ENCODE data around the gene DUSP10. TPM values are rescaled to one million over a fixed set of nuclear protein-coding genes. Genes with fewer than 3 reads are reported as not detected.

DUSP10 gene
- total and polyA plus RNA-seq, 2 donors (not counting 1 experiment from before 2014, with no cell fraction given) = 22.8 to 37.7 TPM

GRCh38 chr1:221704306-221704705 lies 37.6 kb downstream of the DUSP10 start:
- Mint-ChIP-seq H3K27me3 (no peaks in the 10 kb centered on the region), H3K9me3 (ENCODE audit: insufficient read depth) (no peaks in the 10 kb centered on the region), H3K4me3 (no peak overlapping the region), H3K4me1 (peaks cover 15% of the 10 kb centered on the region), H3K27ac (no peak overlapping the region)
- Histone ChIP-seq H3K4me3 (ENCODE audit: control extremely low read depth in 1 of 5, extremely low read depth in 1 of 5, insufficient read depth in 1 of 5, low read depth in 2 of 5, low read length in 4 of 5) (no peak overlapping the region), H2AFZ (ENCODE audit: insufficient read depth, low read depth, low read length, poor library complexity, severe bottlenecking) (no peak overlapping the region), H3K79me2 (ENCODE audit: control insufficient read depth, insufficient read depth, low read length) (peaks cover 12% of the 10 kb centered on the region), H3K27ac (ENCODE audit: low read length in 2 of 2) (no peak overlapping the region), H3K4me1 (ENCODE audit: control insufficient read depth in 2 of 2, insufficient read depth in 2 of 2, low read length in 2 of 2) (peaks cover 10 to 15% of the 10 kb centered on the region in 2 donors), H3K9ac (ENCODE audit: low read length) (no peak overlapping the region), H4K20me1 (ENCODE audit: control insufficient read depth, insufficient read depth, low read length, poor library complexity, severe bottlenecking) (no peaks in the 10 kb centered on the region), H3K36me3 (replicated peaks in 1 of 2; ENCODE audit: control extremely low read depth in 1 of 2, control insufficient read depth in 1 of 2, extremely low read depth in 1 of 2, insufficient read depth in 2 of 2, low read length in 1 of 2) (peaks cover 0 to 19% of the 10 kb centered on the region in 2 experiments), H3K4me2 (replicated peaks; ENCODE audit: low read depth, low read length, poor library complexity, severe bottlenecking) (no peak overlapping the region), H3K27me3 (replicated peaks in 1 of 4; ENCODE audit: control extremely low read depth in 1 of 4, control insufficient read depth in 3 of 4, insufficient read depth in 4 of 4, low read length in 3 of 4) (no peaks in the 10 kb centered on the region), H3K9me3 (ENCODE audit: control extremely low read depth in 1 of 3, control insufficient read depth in 2 of 3, insufficient read depth in 1 of 3, low read length in 2 of 3) (no peaks in the 10 kb centered on the region)
- TF ChIP-seq EZH2 (IDR thresholded peaks at IDR 0.05; ENCODE audit: borderline replicate concordance, insufficient read depth, low read depth, low read length, poor library complexity, severe bottlenecking) = no peak
- TF ChIP-seq CTCF (IDR thresholded peaks at IDR 0.05) = no peak
- WGBS (ENCODE audit: insufficient coverage) = no CpG with 5 or more reads among the region's 1 CpG
- no peak for ATAC-seq (ENCODE audit: low read depth)
- intact Hi-C loops (cut with micrococcal nuclease) = no loop called here
- POLR2A ChIA-PET = no interaction called here
- no peak for DNase-seq
- CTCF ChIA-PET = interaction anchor here (1.1 to 1.4 kb wide), 2 partner anchors 38 to 150 kb away, joined by 3 read pairs; no protein-coding TSS in a partner anchor

- H3K9me3 Mint-ChIP-seq (ENCODE audit: insufficient read depth) = no peaks in the 10 kb centered on the region
- Histone ChIP-seq H3K36me3 (replicated peaks in 1 of 2; ENCODE audit: control extremely low read depth in 1 of 2, control insufficient read depth in 1 of 2, extremely low read depth in 1 of 2, insufficient read depth in 2 of 2, low read length in 1 of 2) (peaks cover 0 to 19% of the 10 kb centered on the region in 2 experiments), H3K79me2 (ENCODE audit: control insufficient read depth, insufficient read depth, low read length) (peaks cover under 1% of the 10 kb centered on the region), H3K27ac (ENCODE audit: low read length in 2 of 2) (no peak overlapping the region), H3K9ac (ENCODE audit: low read length) (no peak overlapping the region), H3K4me3 (ENCODE audit: control extremely low read depth in 1 of 5, extremely low read depth in 1 of 5, insufficient read depth in 1 of 5, low read depth in 2 of 5, low read length in 4 of 5) (no peak overlapping the region), H3K4me2 (replicated peaks; ENCODE audit: low read depth, low read length, poor library complexity, severe bottlenecking) (no peak overlapping the region), H3K4me1 (ENCODE audit: control insufficient read depth in 2 of 2, insufficient read depth in 2 of 2, low read length in 2 of 2) (no peaks in the 10 kb centered on the region), H2AFZ (ENCODE audit: insufficient read depth, low read depth, low read length, poor library complexity, severe bottlenecking) (no peak overlapping the region), H4K20me1 (ENCODE audit: control insufficient read depth, insufficient read depth, low read length, poor library complexity, severe bottlenecking) (no peaks in the 10 kb centered on the region), H3K27me3 (replicated peaks in 1 of 4; ENCODE audit: control extremely low read depth in 1 of 4, control insufficient read depth in 3 of 4, insufficient read depth in 4 of 4, low read length in 3 of 4) (no peaks in the 10 kb centered on the region), H3K9me3 (ENCODE audit: control extremely low read depth in 1 of 3, control insufficient read depth in 2 of 3, insufficient read depth in 1 of 3, low read length in 2 of 3) (no peaks in the 10 kb centered on the region)
- POLR2A ChIA-PET = no interaction called here
- no peaks in the 10 kb centered on the region for H3K27me3 Mint-ChIP-seq
- no peak for DNase-seq
- intact Hi-C loops (cut with micrococcal nuclease) = no loop called here
- no peak overlapping the region for H3K4me3 Mint-ChIP-seq
- WGBS (ENCODE audit: insufficient coverage) = no CpG with 5 or more reads among the region's 1 CpG
- CTCF ChIA-PET = interaction anchor here (0.7 to 1.2 kb wide), 3 partner anchors 17 to 208 kb away, joined by 3 read pairs; no protein-coding TSS in a partner anchor
- no peak overlapping the region for H3K27ac Mint-ChIP-seq
- H3K4me1 Mint-ChIP-seq = peaks cover 4% of the 10 kb centered on the region
- no peak for ATAC-seq (ENCODE audit: low read depth)
- no peak for TF ChIP-seq EZH2 (IDR thresholded peaks at IDR 0.05; ENCODE audit: borderline replicate concordance, insufficient read depth, low read depth, low read length, poor library complexity, severe bottlenecking)
- TF ChIP-seq CTCF (IDR thresholded peaks at IDR 0.05) = no peak
Observed at GRCh38 chr1:221701570-221702186, 40.2 kb downstream of the DUSP10 start.

Data from B cell (primary cell).